ENCODE results near the gene HERC3.

DNA sequence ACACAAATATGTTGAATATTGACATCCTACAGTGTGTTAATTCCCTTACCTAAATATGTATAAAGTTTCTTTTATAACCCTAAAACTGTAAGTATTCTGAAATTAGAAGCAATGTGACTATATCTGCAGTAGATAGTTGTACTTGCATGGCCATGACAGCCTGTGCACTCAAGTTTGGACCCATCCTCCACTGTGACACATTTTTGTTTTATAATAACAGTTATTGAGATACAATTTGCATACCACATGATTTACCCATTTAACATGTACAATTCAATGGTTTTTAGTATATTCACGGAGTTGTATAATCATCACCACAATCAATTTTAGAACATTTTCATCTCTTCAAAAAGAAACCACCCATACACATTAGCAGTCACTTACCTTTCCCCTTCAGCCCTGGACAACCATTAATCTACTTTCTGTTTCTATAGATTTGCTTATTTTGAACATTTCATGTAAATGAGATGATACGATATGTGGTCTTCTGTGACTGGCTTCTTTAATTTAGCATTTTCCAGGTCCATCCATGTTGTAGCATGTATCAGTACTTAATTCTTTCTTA lies 29.6 kb downstream of the HERC3 start:
- TF ChIP-seq, protein P1, sequence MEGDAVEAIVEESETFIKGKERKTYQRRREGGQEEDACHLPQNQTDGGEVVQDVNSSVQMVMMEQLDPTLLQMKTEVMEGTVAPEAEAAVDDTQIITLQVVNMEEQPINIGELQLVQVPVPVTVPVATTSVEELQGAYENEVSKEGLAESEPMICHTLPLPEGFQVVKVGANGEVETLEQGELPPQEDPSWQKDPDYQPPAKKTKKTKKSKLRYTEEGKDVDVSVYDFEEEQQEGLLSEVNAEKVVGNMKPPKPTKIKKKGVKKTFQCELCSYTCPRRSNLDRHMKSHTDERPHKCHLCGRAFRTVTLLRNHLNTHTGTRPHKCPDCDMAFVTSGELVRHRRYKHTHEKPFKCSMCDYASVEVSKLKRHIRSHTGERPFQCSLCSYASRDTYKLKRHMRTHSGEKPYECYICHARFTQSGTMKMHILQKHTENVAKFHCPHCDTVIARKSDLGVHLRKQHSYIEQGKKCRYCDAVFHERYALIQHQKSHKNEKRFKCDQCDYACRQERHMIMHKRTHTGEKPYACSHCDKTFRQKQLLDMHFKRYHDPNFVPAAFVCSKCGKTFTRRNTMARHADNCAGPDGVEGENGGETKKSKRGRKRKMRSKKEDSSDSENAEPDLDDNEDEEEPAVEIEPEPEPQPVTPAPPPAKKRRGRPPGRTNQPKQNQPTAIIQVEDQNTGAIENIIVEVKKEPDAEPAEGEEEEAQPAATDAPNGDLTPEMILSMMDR (IDR thresholded peaks at IDR 0.05), result no peak
- TF ChIP-seq POLR2A (IDR thresholded peaks at IDR 0.05), result no peak
